A673 (cell line): ENCODE measurements around the gene MYMK. TPM values are rescaled to one million over a fixed set of nuclear protein-coding genes. Genes with fewer than 3 reads are reported as not detected.

Source experiments
- BruUV-seq: library from RNA; stranded (reverse); fragments of 400-500 nt; replicated peaks from 2 replicates; lab custom pipeline; 2021; lab: Mats Ljungman, UMichigan
- CTCF ChIA-PET: fragments of 300-600 bp; sonication (Branson Sonifier 250); formaldehyde crosslinking; loops from one replicate; lab custom pipeline; 2022; ENCODE audit warnings: antibody characterized with exemption; lab: Charles Lee
- POLR2A ChIA-PET: fragments of 300-600 bp; sonication (Branson Sonifier 250); formaldehyde crosslinking; loops from one replicate; lab custom pipeline; 2022; ENCODE audit warnings: antibody characterized with exemption; ENCODE audit not compliant: low non-redundant PET; lab: Charles Lee
- DNase-seq: peaks from one replicate; pipeline ENCODE4 v3.0.0-alpha.2; 2015; ENCODE audit warnings: low spot score
- H3K27ac ChIP-seq: fragments of 200-600 bp; sonication (generic); 2 replicates; pipeline ENCODE4 v1.5.1; 2016; ENCODE audit warnings: mixed run types, low read depth, mild to moderate bottlenecking, mixed read lengths, antibody characterized with exemption, low read length; ENCODE audit not compliant: poor library complexity, severe bottlenecking
- H3K27me3 ChIP-seq: fragments of 200-600 bp; sonication (generic); replicated peaks from 2 replicates; pipeline ENCODE4 v1.6.1; 2017; ENCODE audit warnings: mixed run types, low read depth, mild to moderate bottlenecking, mixed read lengths, antibody characterized with exemption, low read length; ENCODE audit not compliant: insufficient read depth, poor library complexity
- H3K36me3 ChIP-seq: fragments of 200-600 bp; sonication (generic); 2 replicates; pipeline ENCODE4 v1.6.1; 2016; ENCODE audit warnings: mixed run types, mild to moderate bottlenecking, mixed read lengths, antibody characterized with exemption, low read length; ENCODE audit not compliant: insufficient read depth, poor library complexity, severe bottlenecking
- H3K4me1 ChIP-seq: fragments of 200-600 bp; sonication (generic); 2 replicates; pipeline ENCODE4 v1.6.1; 2017; ENCODE audit warnings: mixed run types, mild to moderate bottlenecking, mixed read lengths, antibody characterized with exemption, low read length; ENCODE audit not compliant: insufficient read depth, poor library complexity, severe bottlenecking
- H3K4me3 ChIP-seq: fragments of 200-600 bp; sonication (generic); 2 replicates; pipeline ENCODE4 v1.5.1; 2016; ENCODE audit warnings: low read depth, mixed run types, mild to moderate bottlenecking, mixed read lengths, low read length; ENCODE audit not compliant: poor library complexity, severe bottlenecking
- H3K9me3 ChIP-seq: fragments of 200-600 bp; sonication (generic); 2 replicates; pipeline ENCODE4 v1.6.1; 2016; ENCODE audit warnings: mixed run types, low read depth, mild to moderate bottlenecking, mixed read lengths, antibody characterized with exemption, low read length; ENCODE audit not compliant: poor library complexity, severe bottlenecking
- EZH2 ChIP-seq: fragments of 200-600 bp; sonication (generic); IDR thresholded peaks from 2 replicates; pipeline ENCODE4 v1.6.1; 2017; ENCODE audit warnings: borderline replicate concordance, low read depth, mild to moderate bottlenecking, mixed read lengths, antibody characterized with exemption, low read length; ENCODE audit not compliant: poor library complexity, severe bottlenecking
- intact Hi-C: fragments of 100-400 bp; cut with micrococcal nuclease; formaldehyde crosslinking; loops from one replicate; pipeline ENCODE4 v1.10.0; 2022; ENCODE audit not compliant: unreplicated experiment
- total RNA-seq: library from RNA; stranded (reverse); gene quantifications from 2 replicates; pipeline ENCODE4 v1.2.3, GENCODE V29; 2021
- TF ChIP-seq, protein P1 (sequence below): fragments of 300-800, 200-600 bp; sonication (generic); conservative IDR thresholded peaks from 2 replicates; pipeline ENCODE4 v1.5.1; 2017; ENCODE audit warnings: low read depth, mild to moderate bottlenecking, antibody characterized with exemption, low read length, moderate library complexity, mixed read lengths

Gene MYMK
- total RNA-seq, 1 experiment from 2014 or later: not detected

DNA sequence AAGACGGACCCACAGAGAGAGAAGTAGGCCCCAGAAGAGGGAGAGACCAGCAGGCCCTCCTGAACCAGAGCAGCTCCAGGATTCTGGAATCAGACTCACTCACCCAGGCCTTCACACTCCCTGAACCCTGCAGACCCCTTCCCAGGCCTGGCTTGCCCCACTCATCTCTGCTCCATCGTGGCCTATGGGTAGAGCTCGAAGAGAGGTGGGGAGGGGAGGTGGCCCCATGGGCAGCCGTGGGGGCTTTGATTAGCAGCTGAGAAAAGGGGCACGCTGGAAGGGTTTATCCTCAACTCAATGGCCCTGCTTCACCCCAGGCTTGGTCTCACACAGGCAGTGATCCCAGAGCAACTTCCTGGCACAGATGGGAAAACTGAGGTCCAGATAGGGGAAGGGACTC, 613 bp downstream of the MYMK start:
- Histone ChIP-seq H3K9me3 (no peaks in the 10 kb centered on the region), H3K4me1 (peaks cover 19% of the 10 kb centered on the region), H3K27me3 (no peaks in the 10 kb centered on the region), H3K4me3 (no peak overlapping the region), H3K36me3 (no peaks in the 10 kb centered on the region), H3K27ac (no peak overlapping the region)
- BruUV-seq: no TSS peak
- intact Hi-C loops: no loop called here
- no peak for DNase-seq
- no peak for TF ChIP-seq EZH2
- TF ChIP-seq, protein P1, sequence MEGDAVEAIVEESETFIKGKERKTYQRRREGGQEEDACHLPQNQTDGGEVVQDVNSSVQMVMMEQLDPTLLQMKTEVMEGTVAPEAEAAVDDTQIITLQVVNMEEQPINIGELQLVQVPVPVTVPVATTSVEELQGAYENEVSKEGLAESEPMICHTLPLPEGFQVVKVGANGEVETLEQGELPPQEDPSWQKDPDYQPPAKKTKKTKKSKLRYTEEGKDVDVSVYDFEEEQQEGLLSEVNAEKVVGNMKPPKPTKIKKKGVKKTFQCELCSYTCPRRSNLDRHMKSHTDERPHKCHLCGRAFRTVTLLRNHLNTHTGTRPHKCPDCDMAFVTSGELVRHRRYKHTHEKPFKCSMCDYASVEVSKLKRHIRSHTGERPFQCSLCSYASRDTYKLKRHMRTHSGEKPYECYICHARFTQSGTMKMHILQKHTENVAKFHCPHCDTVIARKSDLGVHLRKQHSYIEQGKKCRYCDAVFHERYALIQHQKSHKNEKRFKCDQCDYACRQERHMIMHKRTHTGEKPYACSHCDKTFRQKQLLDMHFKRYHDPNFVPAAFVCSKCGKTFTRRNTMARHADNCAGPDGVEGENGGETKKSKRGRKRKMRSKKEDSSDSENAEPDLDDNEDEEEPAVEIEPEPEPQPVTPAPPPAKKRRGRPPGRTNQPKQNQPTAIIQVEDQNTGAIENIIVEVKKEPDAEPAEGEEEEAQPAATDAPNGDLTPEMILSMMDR: no peak
- POLR2A ChIA-PET: interaction anchor here (0.6 kb wide), 1 partner anchor 81 kb away, joined by 4 read pairs; no protein-coding TSS in a partner anchor
- CTCF ChIA-PET: no interaction called here

DNA sequence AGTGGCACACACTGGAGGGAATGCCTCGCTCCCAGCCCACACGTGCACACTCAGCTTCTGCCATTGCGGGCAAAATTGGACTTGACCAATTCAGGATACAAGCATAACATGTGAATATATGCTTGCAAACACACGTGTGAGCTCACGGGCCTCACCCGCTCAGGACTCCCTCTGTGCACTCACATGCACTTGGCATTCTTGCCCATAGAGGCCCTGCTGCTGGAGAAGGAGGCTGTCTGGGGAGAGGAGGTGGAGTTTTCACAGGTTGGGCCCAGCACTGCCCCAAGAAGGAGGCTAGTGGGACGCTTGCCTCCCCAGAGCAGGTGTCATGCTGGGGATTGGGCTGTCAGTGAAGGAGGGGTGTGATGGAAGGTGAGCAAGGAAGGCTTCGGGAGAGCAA, 1.7 kb downstream of the MYMK start:
- ChIA-PET CTCF (no interaction called here), POLR2A (no interaction called here)
- no TSS peak for BruUV-seq
- H3K4me1 ChIP-seq: peaks cover 19% of the 10 kb centered on the region
- H3K36me3 ChIP-seq: no peaks in the 10 kb centered on the region
- no peaks in the 10 kb centered on the region for H3K9me3 ChIP-seq
- H3K27me3 ChIP-seq: no peaks in the 10 kb centered on the region
- no peak for TF ChIP-seq EZH2
- TF ChIP-seq, protein P1: no peak
- no peak overlapping the region for H3K4me3 ChIP-seq
- DNase-seq: no peak
- intact Hi-C loops: no loop called here
- no peak overlapping the region for H3K27ac ChIP-seq

DNA sequence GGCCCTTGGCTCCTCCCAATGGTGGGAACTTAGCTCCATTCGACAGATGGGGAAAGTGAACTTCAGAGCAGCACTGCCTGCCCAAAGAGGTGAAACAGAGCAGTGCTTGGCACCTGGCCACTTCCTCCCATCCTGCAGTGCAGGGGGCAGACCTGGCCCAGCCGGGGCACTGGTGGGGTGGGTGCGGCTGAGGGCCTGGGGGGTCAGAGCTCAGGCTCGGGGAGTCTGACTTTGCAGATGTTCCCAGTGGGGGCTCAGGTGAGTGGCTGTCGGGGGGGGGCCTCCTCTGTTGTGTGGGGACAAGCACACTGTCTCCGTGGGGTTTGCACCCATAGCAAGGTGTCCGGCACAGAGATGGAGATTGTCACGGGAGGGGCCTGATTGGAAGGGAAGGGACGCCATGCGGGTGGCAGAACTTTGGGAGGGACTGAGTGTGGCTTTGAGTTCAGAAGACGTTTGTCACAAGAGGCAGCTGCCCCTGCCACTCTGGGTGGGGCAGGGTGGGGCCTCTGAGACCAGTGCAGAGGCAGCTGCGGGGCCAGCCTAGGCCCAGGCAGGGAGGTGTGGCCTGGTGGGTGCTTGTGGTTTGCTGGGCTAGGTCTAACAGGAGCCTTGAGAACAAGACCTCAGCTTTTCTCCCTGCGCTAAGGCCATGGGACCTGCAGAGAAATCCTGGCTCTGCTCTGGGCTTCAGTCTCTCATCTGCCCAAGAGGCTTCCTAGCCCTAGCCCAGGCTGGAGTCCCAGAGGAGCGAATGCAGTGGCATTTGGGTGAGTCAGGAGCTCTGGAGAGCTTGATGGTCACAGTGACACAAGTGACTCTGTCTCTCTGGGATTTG, 2.5 kb downstream of the MYMK start:
- H3K27me3 ChIP-seq: no peaks in the 10 kb centered on the region
- no peaks in the 10 kb centered on the region for H3K9me3 ChIP-seq
- no peak for DNase-seq
- peaks cover 15% of the 10 kb centered on the region for H3K4me1 ChIP-seq
- H3K27ac ChIP-seq: no peak overlapping the region
- H3K4me3 ChIP-seq: no peak overlapping the region
- intact Hi-C loops: no loop called here
- TF ChIP-seq EZH2: no peak
- TF ChIP-seq, protein P1: no peak
- CTCF ChIA-PET: interaction anchor here (0.6 kb wide), 1 partner anchor 23 kb away, joined by 3 read pairs; no protein-coding TSS in a partner anchor
- no TSS peak for BruUV-seq
- POLR2A ChIA-PET: no interaction called here
- no peaks in the 10 kb centered on the region for H3K36me3 ChIP-seq
